Lower lobe of right lung (tissue), 2 donors: ENCODE data around the gene THRA. TPM values are rescaled to one million over a fixed set of nuclear protein-coding genes. Genes with fewer than 3 reads are reported as not detected.

ENCODE experiments used
- ATAC-seq, 2 donors: fragments of 200-7000 bp; cut with Tn5 transposase; one replicate each; pipeline ENCODE4 v1.9.1; 2020 to 2022; ENCODE audit warnings: mild to moderate bottlenecking in 2 of 2, moderate library complexity in 2 of 2
- DNase-seq: peaks from one replicate; pipeline ENCODE4 v3.0.0-alpha.2; 2020
- H3K27ac ChIP-seq: fragments of 200-600 bp; one replicate; pipeline ENCODE4 v1.8.0; 2022
- H3K27me3 ChIP-seq: fragments of 200-600 bp; one replicate; pipeline ENCODE4 v1.8.0; 2022; ENCODE audit warnings: low read depth
- H3K36me3 ChIP-seq: fragments of 200-600 bp; one replicate; pipeline ENCODE4 v1.8.0; 2022; ENCODE audit warnings: mild to moderate bottlenecking
- H3K4me1 ChIP-seq: fragments of 200-600 bp; one replicate; pipeline ENCODE4 v1.8.0; 2022
- H3K4me3 ChIP-seq: fragments of 200-600 bp; one replicate; pipeline ENCODE4 v1.8.0; 2022; ENCODE audit warnings: mild to moderate bottlenecking
- H3K9me3 ChIP-seq: fragments of 200-600 bp; one replicate; pipeline ENCODE4 v1.8.0; 2022
- CTCF ChIP-seq: fragments of 200-600 bp; IDR thresholded peaks from one replicate; pipeline ENCODE4 v1.8.0; 2022; ENCODE audit warnings: antibody characterized with exemption, mild to moderate bottlenecking
- intact Hi-C: fragments of 100-400 bp; cut with DNase I; formaldehyde crosslinking; loops from one replicate; pipeline ENCODE4 v1.11.0; 2022
- total RNA-seq: library from RNA; stranded (reverse); fragmentation: NEBNext Ultra II Directional; extraction: Animal tissue kit (Norgen Biotek cat#: 25700); gene quantifications from one replicate; pipeline ENCODE4 v1.2.1, GENCODE V29; 2021
- donor health status: DM: no; HTN: yes; CAD: no; lungs with severe emphysema.

The THRA gene
- total RNA-seq, 1 donor from 2014 or later = 50.1 TPM

- Histone ChIP-seq H3K27me3 (no peaks in the 10 kb centered on the region), H3K4me1 (peaks cover 7% of the 10 kb centered on the region), H3K36me3 (peaks cover 75% of the 10 kb centered on the region), H3K9me3 (no peaks in the 10 kb centered on the region), H3K27ac (no peak overlapping the region), H3K4me3 (no peak overlapping the region)
- intact Hi-C loops = no loop called here
- ATAC-seq = no peak
- no peak for DNase-seq
- no peak for TF ChIP-seq CTCF
Measured at GRCh38 chr17:40087049-40087794, 24.5 kb downstream of the THRA start.

GRCh38 chr17:40087903-40088718 lies 25.3 kb downstream of the THRA start:
- Histone ChIP-seq H3K9me3 (no peaks in the 10 kb centered on the region), H3K27ac (no peak overlapping the region), H3K4me3 (no peak overlapping the region), H3K36me3 (peaks cover 83% of the 10 kb centered on the region), H3K27me3 (no peaks in the 10 kb centered on the region), H3K4me1 (peaks cover 10% of the 10 kb centered on the region)
- TF ChIP-seq CTCF = no peak
- intact Hi-C loops = no loop called here
- DNase-seq (no peak), ATAC-seq (no peak)

- H3K27ac ChIP-seq = no peak overlapping the region
- peaks cover 18% of the 10 kb centered on the region for H3K4me1 ChIP-seq
- H3K36me3 ChIP-seq = peaks cover 83% of the 10 kb centered on the region
- H3K27me3 ChIP-seq = no peaks in the 10 kb centered on the region
- intact Hi-C loops = no loop called here
- no peak for TF ChIP-seq CTCF
- DNase-seq (no peak), ATAC-seq (no peak)
- H3K9me3 ChIP-seq = no peaks in the 10 kb centered on the region
- no peak overlapping the region for H3K4me3 ChIP-seq
Measured at GRCh38 chr17:40089077-40089895, 26.5 kb downstream of the THRA start.

DNA sequence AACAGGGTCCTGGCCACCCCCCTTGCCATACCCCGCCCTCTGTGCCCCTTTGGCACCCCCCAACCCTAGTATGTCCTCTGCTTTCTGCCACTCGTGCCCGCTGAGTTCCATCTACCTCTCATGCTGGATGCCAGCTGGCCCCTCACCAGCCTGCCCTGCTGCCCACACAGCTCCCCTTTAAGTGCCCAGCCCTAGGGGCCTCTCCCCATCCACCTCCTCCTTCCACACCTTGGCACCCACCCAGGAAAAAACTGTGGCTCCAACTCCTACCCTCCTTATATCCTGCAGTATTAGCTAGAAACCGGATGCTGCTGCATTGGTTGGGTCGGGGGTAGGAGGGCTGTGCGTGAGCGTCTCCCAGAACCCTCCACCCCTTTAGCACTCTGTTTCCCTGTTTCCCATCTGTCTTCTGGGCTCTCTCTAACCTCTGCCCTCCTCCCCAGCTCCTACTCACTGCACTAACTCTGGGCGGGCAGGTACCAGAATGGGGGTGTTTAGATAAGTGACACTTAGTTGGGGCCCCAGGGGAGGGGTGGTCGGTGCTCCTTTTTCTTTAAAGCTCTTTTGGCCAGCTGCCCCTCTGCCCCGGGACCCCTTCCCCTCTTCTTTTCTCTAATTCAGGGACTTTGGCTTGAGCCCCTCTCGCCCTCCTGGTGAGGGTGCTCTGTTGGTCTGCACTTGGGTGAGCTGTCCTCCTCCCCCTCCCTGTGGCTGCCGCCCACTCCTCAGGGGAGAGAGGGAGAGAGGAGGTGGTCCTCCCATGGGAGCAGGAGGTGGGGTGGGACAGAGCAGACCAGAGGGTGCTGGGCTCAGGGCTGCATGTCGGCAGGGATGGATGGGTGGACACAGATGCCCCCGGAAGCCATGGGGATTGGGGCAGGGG lies 27.7 kb downstream of the THRA start:
- intact Hi-C loops = no loop called here
- H3K36me3 ChIP-seq = peaks cover 83% of the 10 kb centered on the region
- ATAC-seq (no peak), DNase-seq (no peak)
- no peak for TF ChIP-seq CTCF
- no peaks in the 10 kb centered on the region for H3K9me3 ChIP-seq
- H3K4me1 ChIP-seq = peaks cover 30% of the 10 kb centered on the region
- no peaks in the 10 kb centered on the region for H3K27me3 ChIP-seq
- no peak overlapping the region for H3K27ac ChIP-seq
- H3K4me3 ChIP-seq = no peak overlapping the region
